22Rv1 (cell line): ENCODE measurements around the gene NKAIN1.

Experiments used
- H3K27ac ChIP-seq: fragments of 450-650 bp; 2 replicates; pipeline ENCODE4 v1.5.1; 2017
- ZFX ChIP-seq: fragments of 450-650 bp; IDR thresholded peaks from 2 replicates; pipeline ENCODE4 v1.6.1; 2017; ENCODE audit warnings: antibody characterized with exemption, borderline replicate concordance
- TF ChIP-seq, protein P1 (sequence below): fragments of 450-650 bp; IDR thresholded peaks from 2 replicates; pipeline ENCODE4 v1.5.1; 2017; ENCODE audit warnings: mild to moderate bottlenecking

The NKAIN1 gene

DNA sequence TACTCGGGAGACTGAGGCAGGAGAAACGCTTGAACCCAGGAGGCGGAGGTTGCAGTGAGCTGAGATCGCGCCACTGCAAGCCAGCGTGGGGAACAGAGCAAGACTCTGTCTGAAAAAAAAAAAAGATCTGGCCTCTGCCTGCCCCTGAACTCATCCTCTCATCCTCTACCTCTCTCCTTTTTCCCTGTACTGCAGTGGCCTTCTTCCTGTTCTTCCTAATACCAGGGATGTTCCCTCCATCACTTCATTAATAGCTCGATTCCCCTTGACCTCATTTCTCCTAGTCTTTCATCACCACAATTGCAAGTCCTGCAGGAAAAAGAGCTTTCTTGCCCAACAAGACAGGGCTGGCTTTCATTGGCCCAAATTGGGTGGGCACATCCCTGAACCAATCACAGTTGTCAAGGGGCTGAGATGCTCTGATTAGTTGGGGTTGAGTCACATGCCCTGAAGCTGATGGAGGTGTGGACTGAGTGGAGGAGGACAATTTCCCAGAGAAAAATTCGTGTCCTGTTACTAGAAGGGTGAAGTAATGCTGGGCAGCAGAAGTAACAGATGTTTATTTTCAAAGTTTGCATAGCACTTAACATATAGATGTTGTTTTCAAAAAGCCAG, 87.4 kb downstream of the NKAIN1 start:
- no peak overlapping the region for H3K27ac ChIP-seq
- TF ChIP-seq ZFX: no peak
- TF ChIP-seq, protein P1, sequence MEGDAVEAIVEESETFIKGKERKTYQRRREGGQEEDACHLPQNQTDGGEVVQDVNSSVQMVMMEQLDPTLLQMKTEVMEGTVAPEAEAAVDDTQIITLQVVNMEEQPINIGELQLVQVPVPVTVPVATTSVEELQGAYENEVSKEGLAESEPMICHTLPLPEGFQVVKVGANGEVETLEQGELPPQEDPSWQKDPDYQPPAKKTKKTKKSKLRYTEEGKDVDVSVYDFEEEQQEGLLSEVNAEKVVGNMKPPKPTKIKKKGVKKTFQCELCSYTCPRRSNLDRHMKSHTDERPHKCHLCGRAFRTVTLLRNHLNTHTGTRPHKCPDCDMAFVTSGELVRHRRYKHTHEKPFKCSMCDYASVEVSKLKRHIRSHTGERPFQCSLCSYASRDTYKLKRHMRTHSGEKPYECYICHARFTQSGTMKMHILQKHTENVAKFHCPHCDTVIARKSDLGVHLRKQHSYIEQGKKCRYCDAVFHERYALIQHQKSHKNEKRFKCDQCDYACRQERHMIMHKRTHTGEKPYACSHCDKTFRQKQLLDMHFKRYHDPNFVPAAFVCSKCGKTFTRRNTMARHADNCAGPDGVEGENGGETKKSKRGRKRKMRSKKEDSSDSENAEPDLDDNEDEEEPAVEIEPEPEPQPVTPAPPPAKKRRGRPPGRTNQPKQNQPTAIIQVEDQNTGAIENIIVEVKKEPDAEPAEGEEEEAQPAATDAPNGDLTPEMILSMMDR: no peak

DNA sequence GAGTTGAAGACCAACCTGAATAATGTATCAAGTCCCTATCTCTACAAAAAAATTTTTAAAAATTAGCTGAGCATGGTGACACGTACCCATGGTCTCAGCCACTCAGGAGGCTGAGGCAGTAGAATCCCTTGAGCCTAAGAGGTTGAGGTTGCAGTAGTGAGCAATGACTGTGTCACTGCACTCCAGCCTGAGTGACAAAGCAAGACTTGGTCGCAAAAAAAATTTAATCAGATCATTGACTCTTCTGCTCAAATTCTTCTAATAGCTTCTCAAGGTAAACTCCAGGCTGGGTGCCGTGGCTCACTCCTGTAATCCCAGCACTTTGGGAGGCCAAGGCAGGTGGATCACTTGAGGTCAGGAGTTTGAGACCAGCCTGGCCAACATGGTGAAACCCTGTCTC, 88.3 kb downstream of the NKAIN1 start:
- no peak overlapping the region for H3K27ac ChIP-seq
- no peak for TF ChIP-seq ZFX
- TF ChIP-seq, protein P1: no peak

DNA sequence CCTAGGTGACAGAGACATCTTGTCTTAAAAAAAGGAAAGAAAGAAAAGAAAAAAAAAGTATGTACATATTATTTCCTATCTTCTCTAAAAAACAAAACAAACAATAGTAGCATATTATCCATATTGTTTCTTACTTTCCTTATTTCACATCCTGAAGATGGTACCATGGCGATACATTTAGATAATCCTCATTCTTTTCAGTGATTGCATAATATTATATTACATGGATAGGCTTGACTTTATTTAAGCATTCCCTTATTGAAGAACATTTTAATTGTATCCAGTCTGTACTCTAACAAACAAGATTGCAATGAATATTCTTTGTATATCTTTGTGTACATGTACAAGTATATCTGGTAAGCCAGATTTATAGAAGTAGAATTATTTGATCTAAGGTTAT, 91.3 kb downstream of the NKAIN1 start:
- no peak overlapping the region for H3K27ac ChIP-seq
- no peak for TF ChIP-seq ZFX
- TF ChIP-seq, protein P1: no peak

DNA sequence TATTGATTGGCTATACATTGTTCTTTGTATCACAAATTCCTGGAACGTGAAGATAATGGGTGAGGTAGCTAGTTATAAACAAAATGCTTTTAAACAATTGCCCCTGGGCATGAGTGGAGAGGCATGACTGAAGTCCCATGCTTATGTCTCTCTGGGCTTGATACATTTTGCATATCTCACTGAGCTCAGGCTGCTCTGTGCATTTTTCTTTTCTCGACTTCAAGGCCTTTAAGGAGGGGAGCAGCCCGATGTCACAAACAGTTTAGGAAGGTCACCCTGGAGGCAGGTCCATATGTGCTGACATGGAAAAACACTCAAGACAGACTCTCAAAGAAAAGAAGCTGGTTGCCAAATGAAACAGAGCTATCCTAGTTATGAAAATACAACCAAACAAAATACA, 94.0 kb downstream of the NKAIN1 start:
- H3K27ac ChIP-seq: no peak overlapping the region
- TF ChIP-seq, protein P1: no peak
- no peak for TF ChIP-seq ZFX

DNA sequence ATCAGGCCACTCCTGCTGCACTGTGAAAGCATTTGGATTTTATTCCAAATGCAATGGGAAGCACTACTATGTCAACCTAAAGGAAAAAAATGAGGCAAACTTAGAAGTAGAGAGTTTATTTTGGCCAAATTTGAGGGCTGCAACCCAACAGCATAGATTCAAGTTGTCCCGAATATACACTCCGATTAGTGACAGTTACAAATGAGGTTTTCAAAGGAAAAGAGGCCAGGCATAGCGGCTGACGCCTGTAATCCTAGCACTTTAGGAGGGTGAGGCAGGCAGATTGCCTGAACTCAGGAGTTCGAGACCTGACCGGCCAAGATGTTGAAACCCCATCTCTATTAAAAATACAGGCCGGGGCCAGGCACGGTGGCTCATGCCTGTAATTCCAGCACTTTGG, 95.2 kb downstream of the NKAIN1 start:
- TF ChIP-seq, protein P1: no peak
- TF ChIP-seq ZFX: no peak
- no peak overlapping the region for H3K27ac ChIP-seq

DNA sequence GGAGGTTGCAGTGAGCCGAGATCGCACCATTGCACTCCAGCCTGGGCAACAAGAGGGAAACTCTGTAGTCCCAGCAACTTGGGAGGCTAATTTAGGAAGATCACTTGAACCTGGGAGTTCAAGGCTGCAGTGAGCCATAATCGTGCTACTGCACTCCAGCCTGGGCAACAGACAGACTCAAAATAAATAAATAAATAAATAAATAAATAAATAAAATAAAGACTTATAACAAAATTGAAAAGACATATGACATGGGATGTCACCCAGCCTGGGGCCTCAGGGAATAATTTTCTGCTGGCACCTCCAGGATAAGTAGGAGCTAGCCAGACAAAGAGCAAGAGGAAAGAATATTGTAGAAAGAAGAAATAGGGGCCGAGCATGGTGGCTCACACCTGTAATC, 96.2 kb downstream of the NKAIN1 start:
- TF ChIP-seq, protein P1: no peak
- no peak for TF ChIP-seq ZFX
- no peak overlapping the region for H3K27ac ChIP-seq

DNA sequence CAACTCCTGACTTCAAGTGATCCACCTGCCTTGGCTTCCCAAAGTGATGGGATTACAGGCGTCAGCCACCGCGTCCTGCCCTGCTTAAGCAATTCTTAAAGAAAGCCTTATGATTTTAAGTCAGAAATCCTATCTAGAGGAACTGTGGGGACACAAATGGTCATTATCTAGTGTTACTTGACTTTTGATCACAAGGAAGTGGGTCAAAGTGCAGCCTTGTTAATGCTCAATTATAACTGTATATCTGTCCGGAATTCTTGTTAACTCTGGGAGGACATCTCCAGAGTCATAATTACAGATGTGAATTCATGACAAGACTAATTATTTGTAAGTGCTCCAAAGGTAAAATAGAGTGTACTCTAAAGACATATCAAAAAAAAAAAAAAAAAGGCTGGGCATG, 97.3 kb downstream of the NKAIN1 start:
- H3K27ac ChIP-seq: no peak overlapping the region
- no peak for TF ChIP-seq ZFX
- TF ChIP-seq, protein P1: no peak
